Spleen (tissue), 7 donors: ENCODE measurements around the gene POMT2.

Experiments used
- CTCF ChIP-seq, 11 experiments: fragments of 200-600 bp in 7 of 11; fragments of 450-650 bp in 4 of 11; sonication (generic) in 4 of 11; IDR thresholded peaks in 8 of 11; conservative IDR thresholded peaks in 3 of 11; 1 replicate in 7 of 11; 2 replicates in 4 of 11; pipeline versions ENCODE4 v1.4.0 to v1.8.0; 2016 to 2021; ENCODE audit warnings: antibody characterized with exemption in 11 of 11, inconsistent platforms in 4 of 11, mild to moderate bottlenecking in 1 of 11
- POLR2A ChIP-seq, 3 donors: fragments of 450-650 bp; IDR thresholded peaks; one replicate each; pipeline ENCODE4 v1.5.1; 2017; ENCODE audit warnings: antibody characterized with exemption in 3 of 3, mild to moderate bottlenecking in 1 of 3
- donor health status: DM: no; HTN: no; CAD: no; lungs with moderate emphysema.
- donor health status: DM: no; HTN: no; CAD: no.
- donor health status: DM: no; HTN: no; CAD: no.

- TF ChIP-seq POLR2A (IDR thresholded peaks at IDR 0.05), result no peak
- TF ChIP-seq CTCF (IDR thresholded peaks at IDR 0.05 in 8 of 11, conservative IDR thresholded peaks at IDR 0.05 in 3 of 11), result no peak
These were observed 10.7 kb downstream of the POMT2 start for GRCh38 chr14:77310026-77310425.
